Lower leg skin (tissue), 4 donors: Measurements from ENCODE around the gene RBMS2. TPM values are rescaled to one million over a fixed set of nuclear protein-coding genes. Genes with fewer than 3 reads are reported as not detected.

Experiments used
- DNase-seq, 2 donors: peaks; one replicate each; pipeline ENCODE4 v3.0.0-alpha.2; 2019; ENCODE audit warnings: low spot score in 2 of 2
- H3K4me3 ChIP-seq: fragments of 200-600 bp; sonication (generic); 2 replicates; pipeline ENCODE4 v1.5.1; 2017; ENCODE audit warnings: mild to moderate bottlenecking, low read depth; ENCODE audit not compliant: poor library complexity, severe bottlenecking
- POLR2A ChIP-seq, 2 donors: fragments of 450-650 bp; IDR thresholded peaks; one replicate each; pipeline ENCODE4 v1.6.1; 2016 to 2017; ENCODE audit warnings: antibody characterized with exemption in 2 of 2, mild to moderate bottlenecking in 1 of 2, moderate library complexity in 1 of 2
- WGBS, 2 donors: methylation state at CpG; one replicate each; pipeline ENCODE4 v1.1.5; 2018; 5-methylcytosine and 5-hydroxymethylcytosine counted together
- intact Hi-C: fragments of 100-400 bp; cut with DNase I; formaldehyde crosslinking; loops from one replicate; pipeline ENCODE4 v1.15.0; 2023; ENCODE audit warnings: low total_unique reads
- total RNA-seq, 4 donors: library from RNA; depleted of rRNA; stranded (reverse); fragments of >200 nt; gene quantifications; one replicate each; pipeline ENCODE4 v1.1.0, GENCODE V29; 2016
- TF ChIP-seq, protein P1 (sequence below), 3 donors: fragments of 450-650 bp; IDR thresholded peaks; one replicate each; pipeline ENCODE4 v1.5.1; 2016; ENCODE audit warnings: antibody characterized with exemption in 3 of 3, mild to moderate bottlenecking in 3 of 3, moderate library complexity in 2 of 3

The RBMS2 gene
- total RNA-seq, 4 donors from 2014 or later, result 12.7 to 14.9 (median 13.7) TPM

DNA sequence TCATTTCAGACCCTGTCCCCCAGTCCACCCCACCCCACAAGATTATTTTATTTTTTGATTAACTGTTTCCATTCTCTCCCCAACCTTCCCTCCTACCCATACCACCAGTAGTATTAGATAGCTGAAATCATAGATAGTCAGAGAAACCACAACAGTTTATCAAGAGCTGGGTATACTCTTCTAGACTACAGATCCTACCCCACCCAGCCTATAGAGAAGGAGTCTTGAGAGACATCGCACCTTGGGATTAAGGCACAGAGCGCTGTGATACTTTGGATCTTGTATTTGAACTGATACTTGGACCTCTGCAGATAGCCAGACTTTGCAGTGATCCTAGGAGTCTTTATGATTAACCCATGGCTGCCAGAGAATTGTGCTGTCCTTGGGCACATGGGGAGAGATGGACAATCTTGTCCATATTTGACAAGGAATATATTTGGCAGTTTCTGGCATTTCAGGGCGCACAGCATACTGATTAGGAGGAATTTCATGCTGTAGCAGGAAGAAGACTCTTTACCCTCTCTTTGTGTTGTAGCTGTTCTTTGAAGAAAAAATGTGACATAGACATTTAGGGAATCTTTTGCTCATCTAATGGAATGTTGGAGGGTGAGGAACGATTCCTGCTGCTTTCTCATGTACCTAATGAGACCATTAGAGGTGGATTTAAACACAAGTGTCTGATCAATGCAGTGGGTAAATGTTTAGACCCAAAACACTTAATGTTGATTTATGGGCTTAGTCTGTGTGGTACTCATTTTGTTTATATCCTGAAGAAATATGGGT lies 982 bp downstream of the RBMS2 start:
- intact Hi-C loops, result no loop called here

DNA sequence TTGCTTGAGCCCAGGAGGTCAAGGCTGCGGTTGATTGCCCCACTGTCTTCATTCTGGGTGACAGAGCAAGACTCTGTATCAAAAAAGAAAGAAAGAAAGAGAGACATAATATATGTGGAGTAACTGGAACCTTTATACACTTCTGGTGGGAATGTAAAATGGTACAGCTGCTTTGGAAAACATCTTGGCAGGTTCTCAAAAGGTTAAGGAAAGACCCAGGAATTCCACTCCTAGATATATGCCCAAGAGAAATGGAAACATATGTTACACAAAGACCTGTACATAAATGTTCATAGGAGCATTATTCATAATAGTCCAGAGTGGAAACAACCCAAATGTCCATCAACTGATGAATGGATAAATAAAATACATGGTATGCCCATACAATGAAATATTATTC lies 7.2 kb downstream of the RBMS2 start:
- TF ChIP-seq POLR2A (IDR thresholded peaks at IDR 0.05), result no peak
- TF ChIP-seq, protein P1, sequence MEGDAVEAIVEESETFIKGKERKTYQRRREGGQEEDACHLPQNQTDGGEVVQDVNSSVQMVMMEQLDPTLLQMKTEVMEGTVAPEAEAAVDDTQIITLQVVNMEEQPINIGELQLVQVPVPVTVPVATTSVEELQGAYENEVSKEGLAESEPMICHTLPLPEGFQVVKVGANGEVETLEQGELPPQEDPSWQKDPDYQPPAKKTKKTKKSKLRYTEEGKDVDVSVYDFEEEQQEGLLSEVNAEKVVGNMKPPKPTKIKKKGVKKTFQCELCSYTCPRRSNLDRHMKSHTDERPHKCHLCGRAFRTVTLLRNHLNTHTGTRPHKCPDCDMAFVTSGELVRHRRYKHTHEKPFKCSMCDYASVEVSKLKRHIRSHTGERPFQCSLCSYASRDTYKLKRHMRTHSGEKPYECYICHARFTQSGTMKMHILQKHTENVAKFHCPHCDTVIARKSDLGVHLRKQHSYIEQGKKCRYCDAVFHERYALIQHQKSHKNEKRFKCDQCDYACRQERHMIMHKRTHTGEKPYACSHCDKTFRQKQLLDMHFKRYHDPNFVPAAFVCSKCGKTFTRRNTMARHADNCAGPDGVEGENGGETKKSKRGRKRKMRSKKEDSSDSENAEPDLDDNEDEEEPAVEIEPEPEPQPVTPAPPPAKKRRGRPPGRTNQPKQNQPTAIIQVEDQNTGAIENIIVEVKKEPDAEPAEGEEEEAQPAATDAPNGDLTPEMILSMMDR (IDR thresholded peaks at IDR 0.05), result no peak
- no peak for DNase-seq
- 95 to 100% methylated on average over 1 of the region's 1 CpG for WGBS, 2 donors
- intact Hi-C loops, result no loop called here
- no peak overlapping the region for H3K4me3 ChIP-seq

More for the DNA sequence above, 982 bp downstream of the RBMS2 start:
- no peak for TF ChIP-seq POLR2A (IDR thresholded peaks at IDR 0.05)
- TF ChIP-seq, protein P1 (IDR thresholded peaks at IDR 0.05), result no peak
- no peak for DNase-seq
- H3K4me3 ChIP-seq, result peak overlapping the region; percentile 35
- WGBS, 2 donors, result 8 to 9% methylated on average over 4 of the region's 4 CpGs

DNA sequence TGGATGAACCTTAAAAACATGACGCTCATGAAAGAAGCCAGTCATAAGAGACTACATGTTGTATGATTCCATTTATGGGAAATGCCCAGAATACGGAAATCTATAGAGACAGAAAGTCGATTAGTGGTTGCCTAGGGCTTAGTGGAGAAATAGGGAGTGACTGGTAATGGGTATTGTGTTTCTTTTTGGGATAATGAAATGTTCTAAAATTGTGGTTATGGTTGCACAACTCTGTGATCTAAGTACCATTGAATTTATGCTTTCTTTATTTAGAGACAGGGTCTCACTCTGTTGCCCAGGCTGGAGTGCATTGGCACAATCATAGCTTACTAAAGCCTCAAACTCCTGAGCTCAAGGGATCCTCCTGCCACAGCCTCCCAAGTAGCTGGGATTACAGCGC lies 8.0 kb downstream of the RBMS2 start:
- WGBS, 2 donors, result 79 to 87% methylated on average over 4 of the region's 4 CpGs
- intact Hi-C loops, result no loop called here

DNA sequence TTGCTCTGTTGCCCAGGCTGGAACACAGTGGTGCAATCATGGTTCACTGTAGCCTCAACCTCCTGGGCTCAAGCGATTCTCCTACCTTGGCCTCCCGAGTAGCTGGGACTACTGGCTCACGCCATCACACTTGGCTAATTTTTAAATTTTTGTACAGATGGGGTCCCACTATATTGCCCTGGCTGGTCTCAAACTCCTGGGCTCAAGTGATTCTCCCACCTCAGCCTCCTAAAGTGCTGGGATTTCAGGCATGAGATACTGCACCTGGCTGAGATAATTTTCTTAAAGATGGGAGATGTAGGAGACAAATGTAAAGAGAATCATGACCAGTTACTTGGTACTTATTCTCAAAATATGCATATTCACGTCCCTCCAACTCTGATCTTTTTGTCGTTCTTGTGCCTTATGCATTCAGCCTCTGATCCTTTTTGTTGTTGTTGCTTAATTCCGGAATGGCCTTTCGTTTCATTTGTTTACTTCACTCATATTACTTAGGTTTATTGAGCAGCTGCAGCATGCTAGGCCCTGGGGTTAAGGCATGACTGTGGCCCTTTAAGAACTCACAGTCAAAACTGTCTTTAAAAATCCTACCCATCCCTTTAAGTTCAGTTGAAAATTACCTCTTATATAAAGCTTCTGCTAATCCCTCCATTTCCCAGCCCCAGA lies 8.9 kb downstream of the RBMS2 start:
- no peak overlapping the region for H3K4me3 ChIP-seq
- TF ChIP-seq POLR2A (IDR thresholded peaks at IDR 0.05), result no peak
- TF ChIP-seq, protein P1 (IDR thresholded peaks at IDR 0.05), result no peak
- WGBS, 2 donors, result 75 to 80% methylated on average over 7 of the region's 7 CpGs
- DNase-seq, result no peak
- intact Hi-C loops, result no loop called here

More for the DNA sequence above, 8.0 kb downstream of the RBMS2 start:
- H3K4me3 ChIP-seq, result no peak overlapping the region
- no peak for TF ChIP-seq POLR2A (IDR thresholded peaks at IDR 0.05)
- TF ChIP-seq, protein P1 (IDR thresholded peaks at IDR 0.05), result no peak
- no peak for DNase-seq

DNA sequence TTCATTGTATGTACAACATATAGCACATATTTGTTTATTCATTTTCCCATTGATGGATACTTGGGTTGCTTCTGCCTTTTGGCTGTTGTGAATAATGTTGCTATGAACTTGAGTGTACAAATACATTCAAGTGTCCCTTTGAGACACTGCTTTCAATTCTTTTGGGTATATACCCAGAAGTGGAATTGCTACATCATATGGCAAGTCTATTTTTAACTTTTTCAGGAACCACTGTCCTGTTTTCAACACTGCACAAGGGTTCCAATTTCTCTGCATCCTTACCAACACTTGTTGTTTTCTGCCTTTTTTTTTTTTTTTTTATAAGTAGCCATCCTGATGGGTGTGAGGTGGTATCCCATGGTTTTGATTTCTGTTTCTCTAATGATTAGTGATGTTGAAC lies 15.9 kb downstream of the RBMS2 start:
- H3K4me3 ChIP-seq, result no peak overlapping the region
- intact Hi-C loops, result no loop called here
- no peak for TF ChIP-seq POLR2A (IDR thresholded peaks at IDR 0.05)
- TF ChIP-seq, protein P1 (IDR thresholded peaks at IDR 0.05), result no peak

More for the DNA sequence above, 15.9 kb downstream of the RBMS2 start:
- no peak for DNase-seq
